IMR-90 (cell line): ENCODE measurements around the gene RNF225. TPM values are rescaled to one million over a fixed set of nuclear protein-coding genes. Genes with fewer than 3 reads are reported as not detected.

Experiments used
- NFE2L2 ChIP-seq: fragments of 150-350 bp; IDR thresholded peaks from 2 replicates; pipeline ENCODE4 v1.6.1; 2016; ENCODE audit warnings: low read depth, mild to moderate bottlenecking, low read length
- polyA plus RNA-seq, 3 experiments: library from polyadenylated mRNA; depleted of rRNA; stranded (reverse); fragments of >200 nt; gene quantifications; 2 replicates each; pipeline ENCODE4 v1.2.3, GENCODE V29; 2012; ENCODE audit warnings: low replicate concordance in 1 of 3
- total RNA-seq: library from RNA; depleted of rRNA; stranded (reverse); fragments of >200 nt; gene quantifications from 2 replicates; pipeline ENCODE4 v1.2.3, GENCODE V29; 2012
- TF ChIP-seq, protein P1 (sequence below): fragments of 150-350 bp; IDR thresholded peaks from 2 replicates; pipeline ENCODE4 v1.6.1; 2017; ENCODE audit warnings: mild to moderate bottlenecking, antibody characterized with exemption, low read length, low read depth

Gene RNF225
- total and polyA plus RNA-seq, 2 of the 4 experiments (the other 2 are of a cell fraction) = 0.10 TPM; not detected in 1

DNA sequence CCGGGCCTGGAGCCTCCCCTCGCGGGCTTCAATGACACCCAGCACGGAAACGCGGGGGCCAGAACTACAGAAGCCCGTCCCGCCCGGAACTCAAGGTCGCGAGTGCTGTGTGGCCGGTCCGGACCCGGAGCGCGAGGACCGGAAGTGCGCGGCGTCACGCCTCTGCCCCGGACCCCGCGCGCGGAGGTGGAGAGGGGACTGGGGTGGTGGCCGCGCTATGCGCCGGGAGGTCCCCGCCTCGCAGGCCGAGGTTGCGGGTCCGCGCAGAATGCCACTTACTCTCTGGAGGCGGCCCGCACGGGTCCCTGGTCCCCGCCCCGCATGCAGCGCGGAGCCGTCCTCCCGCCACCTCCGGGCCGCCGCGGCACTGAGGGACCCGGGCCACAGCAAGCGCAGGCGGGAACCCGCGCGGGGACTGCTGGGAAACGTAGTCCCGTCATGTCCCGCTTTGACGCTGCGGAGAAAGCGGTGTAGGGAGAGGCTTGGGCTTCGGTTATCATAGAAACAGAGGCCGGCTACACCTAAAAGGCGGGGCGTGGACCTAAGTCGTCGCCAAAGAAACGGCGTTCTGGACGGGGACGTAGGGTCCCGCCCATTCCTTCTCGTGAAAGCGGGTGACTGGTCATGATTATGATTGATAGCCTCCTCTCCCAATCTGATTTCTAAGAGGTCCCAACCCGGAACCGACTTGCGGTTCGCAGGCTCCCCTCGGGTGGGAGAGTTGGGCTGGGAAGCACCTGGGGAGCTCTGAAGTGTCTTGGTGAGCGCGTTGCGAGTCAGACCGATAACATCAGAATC is 14.6 kb upstream of the RNF225 start, which contains the start of gene ZNF837 (continued):
- TF ChIP-seq, protein P1, sequence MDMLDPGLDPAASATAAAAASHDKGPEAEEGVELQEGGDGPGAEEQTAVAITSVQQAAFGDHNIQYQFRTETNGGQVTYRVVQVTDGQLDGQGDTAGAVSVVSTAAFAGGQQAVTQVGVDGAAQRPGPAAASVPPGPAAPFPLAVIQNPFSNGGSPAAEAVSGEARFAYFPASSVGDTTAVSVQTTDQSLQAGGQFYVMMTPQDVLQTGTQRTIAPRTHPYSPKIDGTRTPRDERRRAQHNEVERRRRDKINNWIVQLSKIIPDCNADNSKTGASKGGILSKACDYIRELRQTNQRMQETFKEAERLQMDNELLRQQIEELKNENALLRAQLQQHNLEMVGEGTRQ = peak; percentile 33; the same call in 1 of the 2 replicates
- TF ChIP-seq NFE2L2 = 0 out of 2 replicates have a peak, but pooled peaks have one; percentile 2
